Measurements from ENCODE around the gene PITPNM2.

DNA sequence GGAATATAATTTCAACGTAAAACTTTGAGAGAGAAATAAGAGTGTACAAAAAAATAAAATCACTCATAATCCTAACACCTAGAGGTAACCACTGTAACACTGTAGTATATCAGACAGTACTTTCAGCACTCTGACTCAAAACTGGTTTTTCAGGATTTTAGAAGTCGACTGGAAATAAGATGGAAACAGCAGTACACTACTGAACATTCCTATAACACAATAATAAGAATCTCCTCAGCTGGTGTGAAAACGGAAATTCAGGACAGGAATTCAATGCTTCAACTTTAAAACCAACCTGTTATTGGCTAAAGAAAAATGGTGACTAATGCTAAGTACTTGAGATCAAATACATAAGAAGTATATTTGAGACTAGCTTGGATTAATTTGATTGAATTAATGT is 12.3 kb upstream of the PITPNM2 start:
- TF ChIP-seq, protein P1, sequence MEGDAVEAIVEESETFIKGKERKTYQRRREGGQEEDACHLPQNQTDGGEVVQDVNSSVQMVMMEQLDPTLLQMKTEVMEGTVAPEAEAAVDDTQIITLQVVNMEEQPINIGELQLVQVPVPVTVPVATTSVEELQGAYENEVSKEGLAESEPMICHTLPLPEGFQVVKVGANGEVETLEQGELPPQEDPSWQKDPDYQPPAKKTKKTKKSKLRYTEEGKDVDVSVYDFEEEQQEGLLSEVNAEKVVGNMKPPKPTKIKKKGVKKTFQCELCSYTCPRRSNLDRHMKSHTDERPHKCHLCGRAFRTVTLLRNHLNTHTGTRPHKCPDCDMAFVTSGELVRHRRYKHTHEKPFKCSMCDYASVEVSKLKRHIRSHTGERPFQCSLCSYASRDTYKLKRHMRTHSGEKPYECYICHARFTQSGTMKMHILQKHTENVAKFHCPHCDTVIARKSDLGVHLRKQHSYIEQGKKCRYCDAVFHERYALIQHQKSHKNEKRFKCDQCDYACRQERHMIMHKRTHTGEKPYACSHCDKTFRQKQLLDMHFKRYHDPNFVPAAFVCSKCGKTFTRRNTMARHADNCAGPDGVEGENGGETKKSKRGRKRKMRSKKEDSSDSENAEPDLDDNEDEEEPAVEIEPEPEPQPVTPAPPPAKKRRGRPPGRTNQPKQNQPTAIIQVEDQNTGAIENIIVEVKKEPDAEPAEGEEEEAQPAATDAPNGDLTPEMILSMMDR (IDR thresholded peaks at IDR 0.05) = no peak
- TF ChIP-seq ZFX (IDR thresholded peaks at IDR 0.05; ENCODE audit: borderline replicate concordance) = no peak
